ENCODE results near the gene ARHGEF12. TPM values are rescaled to one million over a fixed set of nuclear protein-coding genes. Genes with fewer than 3 reads are reported as not detected.

Gene ARHGEF12
- total RNA-seq, 3 donors from 2014 or later, result 88.2 to 119 (median 114) TPM

DNA sequence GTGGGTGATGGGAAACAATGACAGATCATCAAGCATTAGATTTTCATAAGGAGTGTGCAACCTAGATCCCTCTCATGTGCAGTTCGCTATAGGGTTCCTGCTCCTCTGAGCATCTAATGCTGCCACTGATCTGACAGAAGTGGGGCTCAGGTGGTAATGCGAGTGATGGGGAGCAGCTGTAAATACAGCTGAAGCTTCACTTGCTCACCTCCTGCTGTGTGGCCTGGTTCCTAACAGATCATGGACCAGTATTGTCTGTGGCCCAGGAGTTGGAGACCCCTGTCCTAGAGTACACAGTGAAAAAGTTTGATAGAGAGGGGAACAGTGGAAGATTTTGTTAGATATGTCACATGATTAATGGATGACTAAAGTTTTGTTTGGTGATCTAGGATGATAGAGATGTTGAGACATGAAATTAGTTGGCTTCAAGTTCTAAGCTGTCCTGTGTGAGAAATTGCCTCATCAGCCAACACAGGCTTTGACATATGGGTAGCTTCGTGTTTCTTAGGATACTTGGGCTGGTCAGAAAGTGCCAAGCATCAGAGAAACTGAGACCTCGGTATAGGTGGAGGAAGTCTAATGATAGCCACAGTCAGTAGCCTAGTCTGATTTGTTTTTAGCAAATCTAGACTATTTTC is 47.4 kb downstream of the ARHGEF12 start:
- no peak overlapping the region for H3K4me3 ChIP-seq
- no peaks in the 10 kb centered on the region for H3K36me3 ChIP-seq (ENCODE audit: low read depth)
- DNase-seq, result no peak
- no peak for ATAC-seq
- peaks cover 4% of the 10 kb centered on the region for H3K4me1 ChIP-seq (ENCODE audit: low read depth)
- intact Hi-C loops (cut with DNase I, micrococcal nuclease), result no loop called here
- H3K9me3 ChIP-seq, result no peaks in the 10 kb centered on the region
- no peak for TF ChIP-seq CTCF (IDR thresholded peaks at IDR 0.05)

DNA sequence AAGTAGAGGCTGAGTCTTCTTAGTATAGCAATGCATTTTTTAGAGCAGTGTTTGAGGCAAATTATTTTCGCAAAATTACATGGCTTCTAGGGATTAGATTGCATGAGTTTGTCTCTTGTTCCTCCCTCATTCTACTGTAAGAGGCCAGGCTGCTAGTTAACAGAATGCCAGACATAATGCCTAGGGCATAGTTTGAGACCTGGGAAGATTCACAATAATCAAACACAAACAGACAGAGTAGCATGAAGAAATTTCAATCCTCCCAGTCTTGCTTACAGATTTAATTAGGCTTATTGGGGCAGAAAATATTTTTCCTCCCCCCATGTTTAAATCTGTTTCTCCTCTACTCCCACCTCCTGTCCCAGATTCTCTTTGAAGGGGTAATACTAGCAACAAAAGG is 48.3 kb downstream of the ARHGEF12 start:
- DNase-seq (no peak), ATAC-seq (no peak)
- intact Hi-C loops (cut with DNase I, micrococcal nuclease), result no loop called here
- Histone ChIP-seq H3K4me1 (ENCODE audit: low read depth) (peaks cover 4% of the 10 kb centered on the region), H3K36me3 (ENCODE audit: low read depth) (no peaks in the 10 kb centered on the region), H3K9me3 (no peaks in the 10 kb centered on the region), H3K4me3 (no peak overlapping the region)
- no peak for TF ChIP-seq CTCF (IDR thresholded peaks at IDR 0.05)

DNA sequence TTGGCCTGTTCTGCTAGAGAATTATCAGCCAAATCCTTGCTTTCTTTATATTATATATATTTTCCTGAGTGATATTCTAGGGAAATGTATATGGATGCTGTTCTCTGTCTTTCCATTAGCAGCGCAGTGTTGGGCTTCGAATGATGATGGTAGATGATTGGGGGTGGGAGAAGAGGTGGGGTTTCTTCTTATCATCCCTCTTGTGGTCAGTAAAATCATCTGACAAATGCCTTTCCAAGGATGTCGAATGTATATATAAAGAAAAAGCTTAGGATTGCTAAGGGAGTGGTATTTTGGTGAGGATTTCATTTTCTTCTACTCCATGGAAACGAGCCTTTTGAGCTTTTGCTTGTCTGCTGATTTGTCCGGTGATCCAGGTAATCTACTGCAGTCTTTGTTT is 48.9 kb downstream of the ARHGEF12 start:
- no peak for ATAC-seq
- Histone ChIP-seq H3K4me1 (ENCODE audit: low read depth) (peaks cover 4% of the 10 kb centered on the region), H3K36me3 (ENCODE audit: low read depth) (no peaks in the 10 kb centered on the region), H3K4me3 (no peak overlapping the region), H3K9me3 (no peaks in the 10 kb centered on the region)
- no peak for DNase-seq
- no peak for TF ChIP-seq CTCF (IDR thresholded peaks at IDR 0.05)
- intact Hi-C loops (cut with DNase I, micrococcal nuclease), result no loop called here

GRCh38 chr11:120385655-120386054 is 49.4 kb downstream of the ARHGEF12 start:
- no peak for TF ChIP-seq CTCF (IDR thresholded peaks at IDR 0.05)
- intact Hi-C loops (cut with DNase I, micrococcal nuclease), result no loop called here
- Histone ChIP-seq H3K4me1 (ENCODE audit: low read depth) (peaks cover 4% of the 10 kb centered on the region), H3K9me3 (no peaks in the 10 kb centered on the region), H3K36me3 (ENCODE audit: low read depth) (no peaks in the 10 kb centered on the region), H3K4me3 (no peak overlapping the region)
- DNase-seq (no peak), ATAC-seq (no peak)

- no peak for TF ChIP-seq CTCF (IDR thresholded peaks at IDR 0.05)
- intact Hi-C loops (cut with DNase I, micrococcal nuclease), result no loop called here
- DNase-seq, result no peak
- ATAC-seq, result no peak
- Histone ChIP-seq H3K4me3 (no peak overlapping the region), H3K36me3 (ENCODE audit: low read depth) (no peaks in the 10 kb centered on the region), H3K9me3 (no peaks in the 10 kb centered on the region), H3K4me1 (ENCODE audit: low read depth) (peaks cover 9% of the 10 kb centered on the region)
Measured at GRCh38 chr11:120386318-120386717, 50.1 kb downstream of the ARHGEF12 start.

Data from mucosa of descending colon (tissue), 3 donors.